ENCODE data around the gene SP8. TPM values are rescaled to one million over a fixed set of nuclear protein-coding genes. Genes with fewer than 3 reads are reported as not detected.

The SP8 gene
- total RNA-seq, 1 donor from 2014 or later = not detected

DNA sequence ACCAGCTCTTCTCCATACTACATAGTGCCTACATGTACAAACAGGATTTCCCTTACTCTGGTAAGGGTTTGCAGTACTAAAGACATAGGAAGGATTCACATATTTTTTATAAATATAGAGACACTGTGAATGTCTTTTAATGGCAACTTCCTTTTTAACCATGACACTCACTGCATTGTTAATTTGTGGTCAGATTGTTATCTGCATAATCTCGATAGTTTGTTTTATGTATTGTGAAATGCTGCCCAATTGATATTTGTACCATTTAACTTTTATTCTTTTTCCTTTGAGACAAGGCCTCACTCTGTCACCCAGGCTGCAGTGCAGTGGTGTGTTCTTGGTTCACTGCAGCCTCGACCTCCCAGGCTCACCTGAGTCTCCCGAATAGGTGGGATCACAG is 39.7 kb downstream of the SP8 start:
- no peak for DNase-seq (ENCODE audit: low spot score in 2 of 2, unreplicated experiment in 2 of 2)
- Mint-ChIP-seq H3K4me1 (peaks cover 38% of the 10 kb centered on the region), H3K4me3 (no peak overlapping the region), H3K27me3 (ENCODE audit: low read depth) (no peaks in the 10 kb centered on the region), H3K36me3 (no peaks in the 10 kb centered on the region), H3K9me3 (no peaks in the 10 kb centered on the region), H3K27ac (no peak overlapping the region)
- TF ChIP-seq, protein P1, sequence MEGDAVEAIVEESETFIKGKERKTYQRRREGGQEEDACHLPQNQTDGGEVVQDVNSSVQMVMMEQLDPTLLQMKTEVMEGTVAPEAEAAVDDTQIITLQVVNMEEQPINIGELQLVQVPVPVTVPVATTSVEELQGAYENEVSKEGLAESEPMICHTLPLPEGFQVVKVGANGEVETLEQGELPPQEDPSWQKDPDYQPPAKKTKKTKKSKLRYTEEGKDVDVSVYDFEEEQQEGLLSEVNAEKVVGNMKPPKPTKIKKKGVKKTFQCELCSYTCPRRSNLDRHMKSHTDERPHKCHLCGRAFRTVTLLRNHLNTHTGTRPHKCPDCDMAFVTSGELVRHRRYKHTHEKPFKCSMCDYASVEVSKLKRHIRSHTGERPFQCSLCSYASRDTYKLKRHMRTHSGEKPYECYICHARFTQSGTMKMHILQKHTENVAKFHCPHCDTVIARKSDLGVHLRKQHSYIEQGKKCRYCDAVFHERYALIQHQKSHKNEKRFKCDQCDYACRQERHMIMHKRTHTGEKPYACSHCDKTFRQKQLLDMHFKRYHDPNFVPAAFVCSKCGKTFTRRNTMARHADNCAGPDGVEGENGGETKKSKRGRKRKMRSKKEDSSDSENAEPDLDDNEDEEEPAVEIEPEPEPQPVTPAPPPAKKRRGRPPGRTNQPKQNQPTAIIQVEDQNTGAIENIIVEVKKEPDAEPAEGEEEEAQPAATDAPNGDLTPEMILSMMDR (IDR thresholded peaks at IDR 0.05; ENCODE audit: unreplicated experiment) = no peak

DNA sequence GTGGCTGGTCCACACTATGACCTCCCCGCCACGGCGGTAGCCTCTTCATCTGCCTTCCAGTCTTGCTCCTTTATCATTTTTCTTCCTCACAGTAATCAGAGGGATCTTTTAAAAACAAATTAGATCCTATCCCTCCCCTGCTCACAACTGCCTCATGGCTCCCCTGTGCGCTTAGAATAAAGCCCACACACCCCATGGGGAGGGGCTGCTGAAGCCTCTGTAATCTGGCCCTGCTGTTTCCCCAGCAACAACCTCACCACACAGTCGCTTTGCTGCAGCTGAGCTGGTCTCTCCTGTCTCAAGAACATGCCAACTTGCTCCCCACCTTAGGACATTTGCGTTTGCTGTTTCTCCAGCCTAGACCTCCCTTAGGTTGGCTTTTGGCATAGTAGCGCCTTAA is 41.0 kb downstream of the SP8 start:
- no peaks in the 10 kb centered on the region for H3K9me3 Mint-ChIP-seq
- peak overlapping the region; percentile 84 for H3K27ac Mint-ChIP-seq
- H3K27me3 Mint-ChIP-seq (ENCODE audit: low read depth) = no peaks in the 10 kb centered on the region
- H3K36me3 Mint-ChIP-seq = no peaks in the 10 kb centered on the region
- TF ChIP-seq, protein P1 (IDR thresholded peaks at IDR 0.05; ENCODE audit: unreplicated experiment) = no peak
- peaks cover 38% of the 10 kb centered on the region for H3K4me1 Mint-ChIP-seq
- H3K4me3 Mint-ChIP-seq = peak overlapping the region; percentile 13
- no peak for DNase-seq (ENCODE audit: low spot score in 2 of 2, unreplicated experiment in 2 of 2)

- H3K4me1 Mint-ChIP-seq = peaks cover 38% of the 10 kb centered on the region
- TF ChIP-seq, protein P1 (IDR thresholded peaks at IDR 0.05; ENCODE audit: unreplicated experiment) = no peak
- no peak overlapping the region for H3K4me3 Mint-ChIP-seq
- peak overlapping the region; percentile 84 for H3K27ac Mint-ChIP-seq
- DNase-seq (ENCODE audit: low spot score in 2 of 2, unreplicated experiment in 2 of 2) = peak in 1 of 2 experiments; percentile 38
- no peaks in the 10 kb centered on the region for H3K9me3 Mint-ChIP-seq
- H3K36me3 Mint-ChIP-seq = no peaks in the 10 kb centered on the region
- no peaks in the 10 kb centered on the region for H3K27me3 Mint-ChIP-seq (ENCODE audit: low read depth)
Measured at GRCh38 chr7:20744954-20745446, 41.7 kb downstream of the SP8 start.

- no peak overlapping the region for H3K27ac Mint-ChIP-seq
- no peaks in the 10 kb centered on the region for H3K27me3 Mint-ChIP-seq (ENCODE audit: low read depth)
- no peaks in the 10 kb centered on the region for H3K36me3 Mint-ChIP-seq
- no peak overlapping the region for H3K4me3 Mint-ChIP-seq
- no peak for DNase-seq (ENCODE audit: low spot score in 2 of 2, unreplicated experiment in 2 of 2)
- TF ChIP-seq, protein P1 (IDR thresholded peaks at IDR 0.05; ENCODE audit: unreplicated experiment) = no peak
- H3K9me3 Mint-ChIP-seq = no peaks in the 10 kb centered on the region
- peaks cover 43% of the 10 kb centered on the region for H3K4me1 Mint-ChIP-seq
Measured at GRCh38 chr7:20742913-20743312, 43.8 kb downstream of the SP8 start.

DNA sequence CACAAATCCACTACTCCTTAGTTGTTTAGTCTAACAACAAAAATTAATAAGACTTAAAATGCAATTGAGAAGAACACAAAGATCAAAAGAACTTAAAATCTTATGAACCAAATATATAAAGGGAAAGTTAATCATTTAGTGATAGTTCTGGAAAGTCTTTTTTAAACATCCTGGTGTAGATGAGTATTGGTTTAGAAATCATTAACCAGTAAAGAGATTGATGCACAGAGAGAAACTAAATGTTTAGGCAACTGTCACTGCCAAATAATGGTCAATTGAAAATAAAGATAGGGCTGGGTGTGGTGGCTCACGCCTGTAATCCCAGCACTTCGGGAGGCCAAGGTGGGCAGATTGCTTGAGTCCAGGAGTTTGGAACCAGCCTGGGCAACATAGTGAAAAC is 44.9 kb downstream of the SP8 start:
- no peaks in the 10 kb centered on the region for H3K9me3 Mint-ChIP-seq
- H3K27ac Mint-ChIP-seq = no peak overlapping the region
- H3K4me1 Mint-ChIP-seq = peaks cover 43% of the 10 kb centered on the region
- no peak overlapping the region for H3K4me3 Mint-ChIP-seq
- no peak for DNase-seq (ENCODE audit: low spot score in 2 of 2, unreplicated experiment in 2 of 2)
- H3K27me3 Mint-ChIP-seq (ENCODE audit: low read depth) = no peaks in the 10 kb centered on the region
- no peaks in the 10 kb centered on the region for H3K36me3 Mint-ChIP-seq
- TF ChIP-seq, protein P1 (IDR thresholded peaks at IDR 0.05; ENCODE audit: unreplicated experiment) = no peak

Data from mesothelial cell of epicardium (in vitro differentiated cells).